DMS 273 treated with DMSO at 0.1 percent for 48 hours (cell line): Measurements from ENCODE around the gene TPM1.
"Not testable (repeated sequence)": the region's sequence is repeated elsewhere in the genome, so short reads cannot be mapped to it uniquely, and the experiment has no call there.

ENCODE experiments used
- DNase-seq: peaks from one replicate; lab custom pipeline; 2025; lab: John Stamatoyannopoulos, UW

The TPM1 gene

GRCh38 chr15:63099581-63099980 lies 57.0 kb downstream of the TPM1 start:
- not testable (repeated sequence) for DNase-seq

- no peak for DNase-seq
These were observed 60.9 kb downstream of the TPM1 start for GRCh38 chr15:63103416-63103815.

- no peak for DNase-seq
These were observed 62.2 kb downstream of the TPM1 start for GRCh38 chr15:63104727-63105126.

DNA sequence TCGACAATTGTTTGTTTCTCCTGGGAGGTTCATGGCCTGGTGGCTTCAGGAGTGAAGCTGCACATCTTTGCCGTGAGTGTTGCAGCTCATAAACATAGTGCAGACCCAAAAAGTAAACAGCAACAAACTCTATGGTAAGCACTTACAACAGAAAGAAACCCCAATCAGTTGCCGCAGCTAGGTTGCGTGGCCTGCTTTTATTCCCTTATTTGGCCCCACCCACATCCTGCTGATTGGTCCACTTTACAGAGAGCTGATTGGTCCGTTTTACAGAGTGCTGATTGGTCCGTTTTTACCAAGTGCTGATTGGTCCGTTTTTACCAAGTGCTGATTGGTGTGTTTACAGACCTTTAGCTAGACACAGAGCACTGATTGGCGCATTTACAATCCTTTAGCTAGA lies 62.8 kb downstream of the TPM1 start:
- DNase-seq, result not testable (repeated sequence)

GRCh38 chr15:63107895-63108546 lies 65.5 kb downstream of the TPM1 start:
- DNase-seq, result no peak

GRCh38 chr15:63109498-63109897 lies 67.0 kb downstream of the TPM1 start:
- no peak for DNase-seq

DNA sequence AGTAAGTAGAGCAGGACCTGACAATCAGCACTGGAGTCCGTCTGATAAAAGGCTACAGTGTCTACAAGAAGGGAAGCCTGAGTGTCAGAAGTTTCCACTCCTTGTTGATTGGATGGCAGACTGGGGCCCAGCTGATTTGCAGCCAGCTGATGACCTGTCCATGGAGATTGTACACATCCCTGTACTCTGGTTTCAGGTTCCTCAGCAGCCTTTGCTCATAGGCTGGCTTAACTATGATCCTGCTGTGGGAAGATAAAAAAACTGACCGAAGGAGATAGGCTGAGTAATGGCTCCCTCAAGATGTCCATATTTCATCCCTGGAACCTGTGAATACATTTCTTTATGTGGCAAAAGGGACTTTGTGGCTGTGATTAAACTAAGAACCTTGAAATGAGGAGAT lies 67.4 kb downstream of the TPM1 start:
- no peak for DNase-seq

DNA sequence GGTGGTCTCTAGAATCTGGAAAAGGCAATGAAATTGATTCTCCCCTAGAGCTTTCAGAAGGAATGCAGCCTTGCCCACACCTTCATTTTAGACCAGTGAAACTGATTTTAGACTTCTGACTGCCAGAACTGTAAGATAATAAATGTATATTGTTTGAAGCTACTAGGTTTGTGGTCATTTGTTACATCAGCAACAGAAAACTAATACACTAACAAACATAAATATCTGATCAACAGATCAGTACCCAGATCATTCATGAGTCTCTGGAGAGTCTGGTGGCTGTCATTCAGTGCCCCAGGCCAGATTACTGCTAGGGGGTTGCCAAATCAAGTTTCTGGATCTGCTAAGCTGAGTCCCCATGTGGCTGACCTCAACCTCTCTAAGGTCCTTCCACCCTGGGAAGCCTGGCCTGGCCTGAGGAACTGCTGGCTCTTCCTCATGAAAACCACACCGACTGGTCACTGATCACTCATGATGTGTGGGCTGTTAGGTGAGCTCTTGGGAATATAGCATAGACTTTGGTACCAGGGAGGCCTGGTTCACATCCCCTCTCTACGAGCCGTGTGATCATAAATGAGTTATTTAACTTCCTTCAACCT lies 68.0 kb downstream of the TPM1 start:
- no peak for DNase-seq

DNA sequence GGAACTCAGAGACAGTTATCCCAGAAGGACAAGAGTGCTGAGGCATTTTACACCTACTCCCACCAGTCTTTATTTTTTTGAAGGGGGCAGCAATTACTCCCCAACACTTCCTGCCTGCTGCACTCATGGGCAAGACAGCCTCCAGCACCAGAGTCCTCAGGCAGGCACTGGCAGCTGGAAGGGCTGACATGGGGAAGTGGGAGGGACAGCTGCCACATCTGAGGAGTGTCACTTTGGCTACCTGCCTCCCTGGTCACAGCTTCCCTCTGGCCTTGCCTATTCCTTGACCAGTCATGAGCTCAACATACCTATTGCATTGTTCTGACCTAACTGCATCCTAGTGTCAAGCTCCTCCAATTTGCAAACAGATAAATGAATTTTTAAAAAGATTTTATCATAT lies 68.9 kb downstream of the TPM1 start:
- no peak for DNase-seq

DNA sequence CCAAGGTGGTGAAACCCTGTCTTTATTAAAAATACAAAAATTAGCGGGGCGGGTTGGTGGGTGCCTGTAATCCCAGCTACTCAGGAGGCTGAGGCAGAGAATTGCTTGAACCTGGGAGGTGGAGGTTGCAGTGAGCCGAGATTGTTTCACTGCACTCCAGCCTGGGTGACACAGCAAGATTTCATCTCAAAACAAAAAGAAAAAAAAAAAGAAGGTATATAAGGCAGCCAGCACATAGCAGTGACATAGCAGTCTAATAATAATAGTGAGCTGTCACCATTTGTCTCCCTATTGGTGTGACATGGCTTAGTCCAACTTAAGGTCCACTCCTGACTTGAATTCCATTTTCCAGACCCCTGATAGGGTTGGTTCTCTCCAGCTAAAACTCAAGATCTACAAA lies 70.3 kb downstream of the TPM1 start:
- DNase-seq, result no peak

- DNase-seq, result no peak
These were observed 71.9 kb downstream of the TPM1 start for GRCh38 chr15:63114465-63114864.
